Anterior cingulate cortex (tissue), 58 donors: ENCODE data around the gene TMEM14C.

Source experiments
- DNase-seq, 58 donors: peaks; one replicate each; lab custom pipeline; 2025; lab: John Stamatoyannopoulos, UW

TMEM14C gene

DNA sequence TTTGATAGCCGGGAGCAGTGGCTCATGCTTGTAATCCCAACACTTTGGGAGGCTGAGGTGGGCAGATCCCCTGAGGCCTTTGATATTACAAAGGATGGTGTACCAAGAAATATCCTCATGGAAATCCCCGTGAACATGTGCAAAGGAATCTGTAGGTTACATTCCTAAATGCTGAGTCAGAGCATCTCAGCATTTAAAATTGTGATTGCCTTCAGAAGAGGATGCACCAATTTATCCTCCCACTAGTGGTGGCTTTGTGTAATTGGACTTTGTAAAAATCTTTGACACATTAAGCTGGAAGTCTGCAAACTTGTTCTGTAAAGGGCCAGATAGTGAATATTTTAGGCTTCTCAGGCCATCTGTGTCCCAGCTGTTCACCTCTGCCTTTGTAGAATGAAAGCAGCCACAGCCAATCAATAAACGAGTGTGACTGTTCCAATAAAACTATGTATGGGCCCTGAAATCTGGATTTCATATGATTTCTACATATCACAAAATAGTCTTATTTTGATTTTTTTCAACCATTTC is 36.5 kb downstream of the TMEM14C start:
- peak in 3 of 58 donors; percentile 0 to 32 (median 19) for DNase-seq

DNA sequence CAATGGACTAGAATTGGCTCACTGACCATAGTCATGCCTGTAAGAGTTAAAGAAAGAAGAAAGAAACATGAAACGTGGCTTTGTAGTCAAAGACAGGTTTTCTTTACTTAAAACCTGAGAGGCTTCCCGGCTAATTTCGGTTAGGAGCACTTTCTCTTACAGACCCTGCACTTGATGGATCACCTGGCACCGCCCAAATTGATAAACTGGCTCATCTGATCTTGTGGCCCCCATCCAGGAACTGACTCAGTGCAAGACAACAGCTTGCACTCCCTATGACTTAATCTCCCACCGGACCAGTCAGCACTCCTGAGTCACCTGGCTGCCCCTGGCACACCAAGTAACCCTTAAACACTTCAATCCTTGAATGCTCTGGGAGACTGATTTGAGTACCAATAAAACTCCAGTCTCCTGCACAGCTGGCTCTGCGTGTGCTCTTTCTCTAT is 37.0 kb downstream of the TMEM14C start:
- DNase-seq = peak in 1 of 58 donors; percentile 4

DNA sequence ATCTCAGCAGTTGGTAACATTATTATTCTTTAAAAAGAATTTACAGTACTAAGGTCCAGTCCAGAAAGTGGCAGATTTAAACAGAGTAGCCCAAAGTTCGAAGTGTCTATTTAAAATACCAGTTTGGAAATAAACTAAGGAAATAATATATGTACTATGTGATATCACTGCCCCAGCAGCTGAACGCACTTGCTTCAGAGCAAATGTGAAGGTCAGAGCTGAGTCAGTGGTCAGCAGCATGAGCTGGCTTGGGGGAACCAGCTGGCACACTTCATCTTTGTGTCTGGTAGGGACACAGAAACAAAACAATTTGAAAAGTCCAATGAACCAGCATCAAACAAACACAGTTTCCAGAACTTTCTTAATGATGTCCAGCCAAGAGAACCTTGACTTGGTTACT is 40.1 kb downstream of the TMEM14C start:
- DNase-seq = no peak

- no peak for DNase-seq
These were observed 46.5 kb downstream of the TMEM14C start for GRCh38 chr6:10769419-10769818.

GRCh38 chr6:10771371-10771894 is 48.6 kb downstream of the TMEM14C start:
- no peak for DNase-seq

- no peak for DNase-seq
These were observed 55.4 kb downstream of the TMEM14C start for GRCh38 chr6:10778230-10778629.

GRCh38 chr6:10779076-10779475 is 56.2 kb downstream of the TMEM14C start:
- no peak for DNase-seq
